ENCODE data around the gene KRTAP4-11.
"Not testable (repeated sequence)": the region's sequence is repeated elsewhere in the genome, so short reads cannot be mapped to it uniquely, and the experiment has no call there.

KRTAP4-11 gene

DNA sequence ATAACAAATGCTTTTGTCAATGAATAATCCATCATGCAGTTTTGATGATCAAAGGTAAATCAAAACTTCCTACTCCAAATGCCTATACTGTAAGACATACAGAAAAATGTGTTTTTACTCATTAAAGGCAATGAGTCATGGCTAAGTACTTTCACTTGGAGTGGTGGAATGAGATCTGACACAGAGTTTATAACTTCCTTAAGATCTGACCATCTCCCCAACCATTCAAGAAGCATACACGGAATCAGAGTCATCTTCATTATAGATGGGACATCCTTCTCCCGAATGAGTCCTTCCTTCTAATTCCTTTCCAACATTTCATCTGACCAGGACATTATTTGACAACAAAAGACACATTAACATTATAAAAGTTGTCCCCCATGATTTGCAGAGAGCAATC is 34.7 kb downstream of the KRTAP4-11 start:
- DNase-seq: not testable (repeated sequence)

DNA sequence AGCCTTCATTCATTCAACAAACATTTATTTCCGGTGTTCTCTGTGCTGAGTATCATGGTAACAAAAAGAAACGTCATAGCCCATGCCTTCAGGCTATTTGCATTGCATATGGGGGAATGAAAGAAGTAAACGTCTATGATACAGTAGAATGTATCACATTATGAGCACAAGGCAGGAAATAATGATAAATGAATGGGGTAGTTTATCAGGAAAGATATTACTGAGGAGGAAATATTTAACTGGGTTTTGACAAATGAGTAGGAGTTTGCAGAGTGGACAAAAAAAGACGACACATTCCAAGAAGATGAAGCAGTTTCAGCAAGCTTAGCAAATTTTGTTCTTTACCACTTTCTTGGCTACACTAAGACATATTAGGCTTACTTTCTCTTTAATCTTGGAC is 35.5 kb downstream of the KRTAP4-11 start:
- DNase-seq: no peak

DNA sequence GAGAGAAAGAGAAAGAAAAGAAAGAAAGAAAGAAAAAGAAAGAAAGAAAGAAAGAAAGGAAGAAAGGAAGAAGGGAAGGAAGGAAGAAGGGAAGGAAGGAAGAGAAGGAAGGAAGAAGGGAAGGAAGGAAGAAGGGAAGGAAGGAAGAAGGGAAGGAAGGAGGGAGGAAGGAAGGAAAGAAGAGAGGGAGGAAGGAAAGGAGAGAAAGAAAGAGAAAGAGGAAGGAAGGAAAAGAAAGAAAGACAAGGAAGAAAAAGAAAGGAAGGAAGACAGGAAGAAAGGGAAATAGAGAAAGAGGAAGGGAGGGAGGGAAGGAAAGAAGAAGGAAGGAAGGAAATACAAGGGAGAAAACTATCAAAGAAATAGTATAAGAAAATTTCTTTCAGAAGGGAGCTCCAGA is 41.4 kb downstream of the KRTAP4-11 start:
- DNase-seq: no peak

DNA sequence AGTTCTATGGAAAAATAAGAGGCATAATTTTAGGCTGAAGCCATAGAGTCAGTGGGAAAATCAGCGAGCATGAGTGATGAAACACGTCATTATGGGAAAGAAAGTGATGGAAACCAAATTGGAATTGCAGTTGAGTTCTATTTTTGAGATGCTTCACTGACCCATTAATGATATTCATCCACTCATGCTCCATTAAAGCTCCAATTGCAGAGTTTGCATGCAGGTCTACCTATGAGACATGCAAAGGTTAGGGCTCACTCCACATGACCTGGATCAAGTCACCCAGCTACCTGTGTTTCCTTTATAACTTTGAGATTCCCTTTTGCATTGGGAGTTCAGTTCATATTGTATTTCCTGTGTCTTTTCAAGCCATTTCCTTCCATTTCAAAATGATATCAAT is 44.5 kb downstream of the KRTAP4-11 start:
- no peak for DNase-seq

DNA sequence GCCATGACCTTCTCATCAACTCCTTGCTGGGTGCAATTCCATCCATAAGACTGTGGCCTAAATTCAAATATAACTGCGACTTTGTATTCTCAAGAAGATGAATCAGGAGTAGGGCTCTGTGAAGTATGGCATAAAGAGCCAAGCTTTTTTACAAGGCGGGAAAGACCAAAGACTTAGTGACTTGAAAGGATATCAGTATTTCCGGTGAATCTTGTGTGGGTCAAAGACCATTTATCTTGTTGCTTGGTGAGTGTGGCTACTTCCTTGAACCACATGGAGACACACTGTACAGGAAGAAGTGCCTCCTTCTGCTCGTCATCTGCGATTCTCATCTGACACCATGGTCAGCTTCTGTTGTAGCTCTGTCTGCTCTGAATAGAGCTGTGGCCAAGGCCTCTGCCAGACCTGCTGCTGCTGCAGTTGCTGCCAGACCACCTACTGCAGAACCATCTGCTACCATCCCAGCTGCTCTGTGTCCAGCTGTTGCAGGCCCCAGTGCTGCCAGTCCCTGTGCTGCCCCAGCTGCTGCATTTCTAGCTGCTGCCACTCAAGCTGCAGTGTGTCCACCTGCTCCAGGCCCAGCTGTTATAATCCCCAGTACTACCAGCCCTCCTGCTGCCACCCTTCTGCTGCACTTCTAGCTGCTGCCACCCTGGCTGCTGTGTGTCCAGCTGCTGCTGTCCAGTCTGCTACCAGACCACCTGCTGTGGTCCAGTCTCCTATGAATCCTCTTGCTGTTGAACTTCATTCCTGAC is 46.4 kb downstream of the KRTAP4-11 start:
- DNase-seq: no peak

DNA sequence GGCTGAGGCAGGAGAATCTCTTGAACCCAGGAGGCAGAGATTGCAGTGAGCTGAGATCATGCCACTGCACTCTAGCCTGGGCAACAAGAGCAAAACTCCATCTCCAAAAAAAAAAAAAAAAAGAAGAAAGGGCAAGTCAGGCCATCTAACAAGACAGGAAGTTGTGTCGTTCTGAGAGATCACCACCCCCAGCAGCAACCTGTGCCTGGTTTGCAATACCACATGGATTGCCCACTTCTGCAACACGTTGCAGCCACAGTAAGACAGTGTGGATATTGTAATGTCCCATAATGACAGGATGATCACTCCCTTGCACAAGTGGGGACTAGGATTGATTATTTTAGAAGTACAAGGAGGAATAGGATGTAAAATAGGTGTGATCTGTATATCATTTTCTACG is 49.1 kb downstream of the KRTAP4-11 start:
- DNase-seq: no peak

DNA sequence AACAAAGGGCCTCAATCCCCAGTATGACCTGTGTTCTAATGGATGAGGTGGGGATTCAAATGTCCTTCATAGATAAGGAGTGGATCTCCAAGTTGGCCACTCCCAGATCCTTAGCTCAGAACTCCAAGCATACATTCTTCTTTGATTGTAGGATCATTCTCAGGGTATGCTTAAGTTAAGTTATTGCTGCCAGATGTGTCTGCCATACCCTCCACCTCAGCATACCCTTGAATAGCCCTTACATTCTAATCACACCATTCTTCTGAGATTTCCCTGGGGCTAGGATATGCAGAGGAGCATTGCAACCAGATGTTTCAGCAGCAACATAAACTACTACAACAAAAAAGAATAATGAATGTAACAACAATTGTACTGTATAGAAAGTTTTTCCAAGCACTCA is 50.9 kb downstream of the KRTAP4-11 start:
- no peak for DNase-seq

All from stimulated activated naive CD4-positive, alpha-beta T cell treated with Interleukin-2 at 50 U/mL for 16 hours (primary cell).